ENCODE results near the gene ARRDC3. TPM values are rescaled to one million over a fixed set of nuclear protein-coding genes. Genes with fewer than 3 reads are reported as not detected.

Gene ARRDC3
- total and polyA plus RNA-seq, 9 of the 15 experiments (the other 6 are each of a cell fraction or from before 2014, with no cell fraction given) = 15.3 to 58.1 (median 39.4) TPM

DNA sequence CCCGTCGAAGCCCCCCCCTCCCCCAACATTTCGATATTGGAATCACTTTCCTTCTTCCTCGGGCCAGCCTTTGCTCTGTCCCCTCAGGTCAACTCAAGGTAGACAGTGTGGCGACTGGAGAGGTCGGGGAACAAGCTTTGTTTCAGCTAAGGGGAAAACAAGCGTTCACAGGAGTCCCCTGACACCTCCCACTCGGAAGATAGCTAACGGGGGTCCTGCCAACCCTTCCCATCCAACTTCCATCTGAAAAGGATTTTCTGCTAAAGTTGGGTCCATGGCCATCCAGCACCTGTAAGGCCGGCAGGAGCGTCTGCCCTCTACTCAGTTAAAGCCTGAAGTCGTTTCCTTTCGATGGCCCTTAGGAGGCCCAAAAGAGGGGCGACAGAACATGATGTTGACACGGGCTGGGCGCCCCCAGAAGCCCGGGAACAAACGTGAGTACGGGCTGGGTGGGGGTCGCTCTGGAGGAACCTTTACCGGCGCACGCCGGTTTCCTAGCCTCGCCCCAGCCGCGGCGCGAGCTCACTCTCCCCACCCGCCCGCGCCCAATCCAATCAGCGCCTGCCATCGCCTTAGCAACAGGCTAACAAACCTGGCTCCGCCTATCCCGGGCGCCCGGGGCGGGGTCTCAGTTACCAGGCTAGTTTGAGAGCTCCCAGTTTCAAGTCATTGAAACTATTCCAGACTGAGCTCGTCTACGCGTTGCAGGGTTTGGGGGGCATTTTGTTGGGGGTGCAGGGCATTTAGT, 2.5 kb downstream of the ARRDC3 start (continued):
- TF ChIP-seq, protein P1, sequence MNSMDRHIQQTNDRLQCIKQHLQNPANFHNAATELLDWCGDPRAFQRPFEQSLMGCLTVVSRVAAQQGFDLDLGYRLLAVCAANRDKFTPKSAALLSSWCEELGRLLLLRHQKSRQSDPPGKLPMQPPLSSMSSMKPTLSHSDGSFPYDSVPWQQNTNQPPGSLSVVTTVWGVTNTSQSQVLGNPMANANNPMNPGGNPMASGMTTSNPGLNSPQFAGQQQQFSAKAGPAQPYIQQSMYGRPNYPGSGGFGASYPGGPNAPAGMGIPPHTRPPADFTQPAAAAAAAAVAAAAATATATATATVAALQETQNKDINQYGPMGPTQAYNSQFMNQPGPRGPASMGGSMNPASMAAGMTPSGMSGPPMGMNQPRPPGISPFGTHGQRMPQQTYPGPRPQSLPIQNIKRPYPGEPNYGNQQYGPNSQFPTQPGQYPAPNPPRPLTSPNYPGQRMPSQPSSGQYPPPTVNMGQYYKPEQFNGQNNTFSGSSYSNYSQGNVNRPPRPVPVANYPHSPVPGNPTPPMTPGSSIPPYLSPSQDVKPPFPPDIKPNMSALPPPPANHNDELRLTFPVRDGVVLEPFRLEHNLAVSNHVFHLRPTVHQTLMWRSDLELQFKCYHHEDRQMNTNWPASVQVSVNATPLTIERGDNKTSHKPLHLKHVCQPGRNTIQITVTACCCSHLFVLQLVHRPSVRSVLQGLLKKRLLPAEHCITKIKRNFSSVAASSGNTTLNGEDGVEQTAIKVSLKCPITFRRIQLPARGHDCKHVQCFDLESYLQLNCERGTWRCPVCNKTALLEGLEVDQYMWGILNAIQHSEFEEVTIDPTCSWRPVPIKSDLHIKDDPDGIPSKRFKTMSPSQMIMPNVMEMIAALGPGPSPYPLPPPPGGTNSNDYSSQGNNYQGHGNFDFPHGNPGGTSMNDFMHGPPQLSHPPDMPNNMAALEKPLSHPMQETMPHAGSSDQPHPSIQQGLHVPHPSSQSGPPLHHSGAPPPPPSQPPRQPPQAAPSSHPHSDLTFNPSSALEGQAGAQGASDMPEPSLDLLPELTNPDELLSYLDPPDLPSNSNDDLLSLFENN (IDR thresholded peaks at IDR 0.05; ENCODE audit: low read depth in 2 of 2, low read length in 2 of 2) = peak in 1 of 2 experiments; percentile 69; a peak in 1 of 4 replicates
- peak; percentile 88 for TF ChIP-seq CBX1 (IDR thresholded peaks at IDR 0.05; ENCODE audit: low read depth)
- TF ChIP-seq, protein P2, sequence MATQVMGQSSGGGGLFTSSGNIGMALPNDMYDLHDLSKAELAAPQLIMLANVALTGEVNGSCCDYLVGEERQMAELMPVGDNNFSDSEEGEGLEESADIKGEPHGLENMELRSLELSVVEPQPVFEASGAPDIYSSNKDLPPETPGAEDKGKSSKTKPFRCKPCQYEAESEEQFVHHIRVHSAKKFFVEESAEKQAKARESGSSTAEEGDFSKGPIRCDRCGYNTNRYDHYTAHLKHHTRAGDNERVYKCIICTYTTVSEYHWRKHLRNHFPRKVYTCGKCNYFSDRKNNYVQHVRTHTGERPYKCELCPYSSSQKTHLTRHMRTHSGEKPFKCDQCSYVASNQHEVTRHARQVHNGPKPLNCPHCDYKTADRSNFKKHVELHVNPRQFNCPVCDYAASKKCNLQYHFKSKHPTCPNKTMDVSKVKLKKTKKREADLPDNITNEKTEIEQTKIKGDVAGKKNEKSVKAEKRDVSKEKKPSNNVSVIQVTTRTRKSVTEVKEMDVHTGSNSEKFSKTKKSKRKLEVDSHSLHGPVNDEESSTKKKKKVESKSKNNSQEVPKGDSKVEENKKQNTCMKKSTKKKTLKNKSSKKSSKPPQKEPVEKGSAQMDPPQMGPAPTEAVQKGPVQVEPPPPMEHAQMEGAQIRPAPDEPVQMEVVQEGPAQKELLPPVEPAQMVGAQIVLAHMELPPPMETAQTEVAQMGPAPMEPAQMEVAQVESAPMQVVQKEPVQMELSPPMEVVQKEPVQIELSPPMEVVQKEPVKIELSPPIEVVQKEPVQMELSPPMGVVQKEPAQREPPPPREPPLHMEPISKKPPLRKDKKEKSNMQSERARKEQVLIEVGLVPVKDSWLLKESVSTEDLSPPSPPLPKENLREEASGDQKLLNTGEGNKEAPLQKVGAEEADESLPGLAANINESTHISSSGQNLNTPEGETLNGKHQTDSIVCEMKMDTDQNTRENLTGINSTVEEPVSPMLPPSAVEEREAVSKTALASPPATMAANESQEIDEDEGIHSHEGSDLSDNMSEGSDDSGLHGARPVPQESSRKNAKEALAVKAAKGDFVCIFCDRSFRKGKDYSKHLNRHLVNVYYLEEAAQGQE (IDR thresholded peaks at IDR 0.05; ENCODE audit: borderline replicate concordance) = peak; percentile 97
- TF ChIP-seq, protein P2 (CRISPR knock-in tag; IDR thresholded peaks at IDR 0.05; ENCODE audit: low read depth) = no peak
- TF ChIP-seq ARHGAP35 (IDR thresholded peaks at IDR 0.05; ENCODE audit: partially characterized antibody) = no peak
- TF ChIP-seq, protein P3, sequence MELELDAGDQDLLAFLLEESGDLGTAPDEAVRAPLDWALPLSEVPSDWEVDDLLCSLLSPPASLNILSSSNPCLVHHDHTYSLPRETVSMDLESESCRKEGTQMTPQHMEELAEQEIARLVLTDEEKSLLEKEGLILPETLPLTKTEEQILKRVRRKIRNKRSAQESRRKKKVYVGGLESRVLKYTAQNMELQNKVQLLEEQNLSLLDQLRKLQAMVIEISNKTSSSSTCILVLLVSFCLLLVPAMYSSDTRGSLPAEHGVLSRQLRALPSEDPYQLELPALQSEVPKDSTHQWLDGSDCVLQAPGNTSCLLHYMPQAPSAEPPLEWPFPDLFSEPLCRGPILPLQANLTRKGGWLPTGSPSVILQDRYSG (tag; conservative IDR thresholded peaks at IDR 0.05; ENCODE audit: low read depth) = 0 out of 2 replicates have a peak, but pooled peaks have one; percentile 49
- TF ChIP-seq SAP30 (IDR thresholded peaks at IDR 0.05; ENCODE audit: borderline replicate concordance, insufficient read depth, low read depth, low read length, poor library complexity, severe bottlenecking) = peak; percentile 44
- TF ChIP-seq TEAD1 (CRISPR knock-in tag; IDR thresholded peaks at IDR 0.05) = peak in 1 of 2 experiments; percentile 59; a peak in 2 of 4 replicates
- TF ChIP-seq FOSL1 (tag; conservative IDR thresholded peaks at IDR 0.05) = no peak; the same call in 1 of the 2 replicates
- TF ChIP-seq, protein P4, sequence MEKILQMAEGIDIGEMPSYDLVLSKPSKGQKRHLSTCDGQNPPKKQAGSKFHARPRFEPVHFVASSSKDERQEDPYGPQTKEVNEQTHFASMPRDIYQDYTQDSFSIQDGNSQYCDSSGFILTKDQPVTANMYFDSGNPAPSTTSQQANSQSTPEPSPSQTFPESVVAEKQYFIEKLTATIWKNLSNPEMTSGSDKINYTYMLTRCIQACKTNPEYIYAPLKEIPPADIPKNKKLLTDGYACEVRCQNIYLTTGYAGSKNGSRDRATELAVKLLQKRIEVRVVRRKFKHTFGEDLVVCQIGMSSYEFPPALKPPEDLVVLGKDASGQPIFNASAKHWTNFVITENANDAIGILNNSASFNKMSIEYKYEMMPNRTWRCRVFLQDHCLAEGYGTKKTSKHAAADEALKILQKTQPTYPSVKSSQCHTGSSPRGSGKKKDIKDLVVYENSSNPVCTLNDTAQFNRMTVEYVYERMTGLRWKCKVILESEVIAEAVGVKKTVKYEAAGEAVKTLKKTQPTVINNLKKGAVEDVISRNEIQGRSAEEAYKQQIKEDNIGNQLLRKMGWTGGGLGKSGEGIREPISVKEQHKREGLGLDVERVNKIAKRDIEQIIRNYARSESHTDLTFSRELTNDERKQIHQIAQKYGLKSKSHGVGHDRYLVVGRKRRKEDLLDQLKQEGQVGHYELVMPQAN (IDR thresholded peaks at IDR 0.05; ENCODE audit: borderline replicate concordance) = 0 out of 2 replicates have a peak, but pooled peaks have one; percentile 42
